Activated B cell treated with CpG ODN at 0.5 μM for 24 hours (primary cell): Measurements from ENCODE around the gene CSNK1E. TPM values are rescaled to one million over a fixed set of nuclear protein-coding genes. Genes with fewer than 3 reads are reported as not detected.
A peak's percentile ranks its signal among the peaks of the same experiment; 100 is the strongest.

Source experiments
- ATAC-seq: fragments of 200-7000 bp; cut with Tn5 transposase; one replicate; pipeline ENCODE4 v1.10.0; 2021; ENCODE audit warnings: low read depth, mild to moderate bottlenecking, moderate library complexity
- CTCF ChIA-PET: fragments of 350-600 bp; sonication (Branson Sonifier 250); formaldehyde crosslinking; loops from one replicate; lab custom pipeline; 2021; ENCODE audit warnings: antibody characterized with exemption; lab: Charles Lee
- POLR2A ChIA-PET: fragments of 350-600 bp; sonication (Branson Sonifier 250); formaldehyde crosslinking; loops from one replicate; lab custom pipeline; 2021; ENCODE audit warnings: antibody characterized with exemption; lab: Charles Lee
- DNase-seq: peaks from one replicate; pipeline ENCODE4 v3.0.0; 2022
- H3K27ac Mint-ChIP-seq: one replicate; pipeline ENCODE4 v1.8.0; 2020; ENCODE audit warnings: mixed read lengths
- H3K27me3 Mint-ChIP-seq: one replicate; pipeline ENCODE4 v1.8.0; 2021; ENCODE audit warnings: mixed read lengths
- H3K36me3 Mint-ChIP-seq: one replicate; pipeline ENCODE4 v1.8.0; 2021; ENCODE audit warnings: low read depth, mixed read lengths
- H3K4me1 Mint-ChIP-seq: one replicate; pipeline ENCODE4 v1.8.0; 2021; ENCODE audit warnings: mixed read lengths
- H3K4me3 Mint-ChIP-seq: one replicate; pipeline ENCODE4 v1.8.0; 2020; ENCODE audit warnings: mild to moderate bottlenecking, mixed read lengths
- H3K9me3 Mint-ChIP-seq: one replicate; pipeline ENCODE4 v1.8.0; 2020; ENCODE audit warnings: mixed read lengths
- intact Hi-C: fragments of 100-400 bp; cut with micrococcal nuclease; formaldehyde crosslinking; loops from one replicate; pipeline ENCODE4 v1.15.1; 2024
- total RNA-seq: library from RNA; stranded (reverse); gene quantifications from 2 replicates; pipeline ENCODE4 v1.2.3, GENCODE V29; 2022
- TF ChIP-seq, protein P1 (sequence below): fragments of 200-600 bp; IDR thresholded peaks from one replicate; pipeline ENCODE4 v1.8.0; 2022; ENCODE audit warnings: antibody characterized with exemption, mild to moderate bottlenecking

CSNK1E gene
- total RNA-seq, 1 donor from 2014 or later: 85.2 TPM

DNA sequence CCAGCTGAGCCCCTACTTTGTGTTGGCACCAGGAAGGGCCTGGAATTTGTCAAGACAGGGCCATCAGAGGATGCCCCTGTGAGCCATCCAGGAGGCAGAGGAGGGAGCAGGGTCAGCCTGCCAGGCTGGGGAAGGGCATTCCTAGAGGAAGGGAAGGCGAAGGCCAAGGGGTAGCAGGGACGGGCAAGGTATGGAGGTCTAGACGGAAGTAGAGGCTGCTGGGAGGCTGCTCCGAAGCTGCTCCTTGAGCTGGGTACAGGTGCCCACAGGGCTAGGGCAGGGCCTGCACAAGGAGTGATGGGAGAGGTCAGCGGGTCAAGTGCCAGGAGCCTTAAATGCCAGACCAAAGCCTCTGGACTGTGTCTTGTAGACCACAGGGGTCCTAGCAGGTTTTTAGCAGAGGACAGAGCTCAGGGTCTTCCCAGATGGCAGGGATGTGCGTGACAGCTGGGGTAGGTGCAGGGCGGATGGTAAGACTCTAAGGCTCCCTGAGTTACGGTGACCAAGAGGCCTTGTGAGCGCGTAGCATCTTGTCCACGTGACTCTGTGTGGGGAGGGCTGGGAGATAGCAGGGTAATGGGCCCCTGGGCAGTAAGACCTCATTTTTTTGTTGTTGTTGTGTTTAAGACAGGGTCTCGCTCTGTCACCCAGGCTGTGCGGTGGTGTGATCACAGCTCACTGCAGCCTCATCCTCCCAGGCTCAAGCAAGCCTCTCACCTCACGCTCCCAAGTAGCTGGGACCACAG is 31.7 kb upstream of the CSNK1E start:
- ATAC-seq (no peak), DNase-seq (peak; percentile 15)
- TF ChIP-seq, protein P1, sequence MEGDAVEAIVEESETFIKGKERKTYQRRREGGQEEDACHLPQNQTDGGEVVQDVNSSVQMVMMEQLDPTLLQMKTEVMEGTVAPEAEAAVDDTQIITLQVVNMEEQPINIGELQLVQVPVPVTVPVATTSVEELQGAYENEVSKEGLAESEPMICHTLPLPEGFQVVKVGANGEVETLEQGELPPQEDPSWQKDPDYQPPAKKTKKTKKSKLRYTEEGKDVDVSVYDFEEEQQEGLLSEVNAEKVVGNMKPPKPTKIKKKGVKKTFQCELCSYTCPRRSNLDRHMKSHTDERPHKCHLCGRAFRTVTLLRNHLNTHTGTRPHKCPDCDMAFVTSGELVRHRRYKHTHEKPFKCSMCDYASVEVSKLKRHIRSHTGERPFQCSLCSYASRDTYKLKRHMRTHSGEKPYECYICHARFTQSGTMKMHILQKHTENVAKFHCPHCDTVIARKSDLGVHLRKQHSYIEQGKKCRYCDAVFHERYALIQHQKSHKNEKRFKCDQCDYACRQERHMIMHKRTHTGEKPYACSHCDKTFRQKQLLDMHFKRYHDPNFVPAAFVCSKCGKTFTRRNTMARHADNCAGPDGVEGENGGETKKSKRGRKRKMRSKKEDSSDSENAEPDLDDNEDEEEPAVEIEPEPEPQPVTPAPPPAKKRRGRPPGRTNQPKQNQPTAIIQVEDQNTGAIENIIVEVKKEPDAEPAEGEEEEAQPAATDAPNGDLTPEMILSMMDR: no peak
- Mint-ChIP-seq H3K27me3 (no peaks in the 10 kb centered on the region), H3K36me3 (peaks cover 4% of the 10 kb centered on the region), H3K9me3 (no peaks in the 10 kb centered on the region), H3K4me3 (no peak overlapping the region), H3K4me1 (peaks cover 21% of the 10 kb centered on the region), H3K27ac (peak overlapping the region; percentile 19)
- intact Hi-C loops: no loop called here
- POLR2A ChIA-PET: interaction anchor here (0.8 to 1.1 kb wide), 3 partner anchors 44 to 297 kb away, joined by 3 read pairs; no protein-coding TSS in a partner anchor
- CTCF ChIA-PET: interaction anchor here (1.0 to 1.6 kb wide), 2 partner anchors 87 to 297 kb away, joined by 3 to 6 read pairs; no protein-coding TSS in a partner anchor

DNA sequence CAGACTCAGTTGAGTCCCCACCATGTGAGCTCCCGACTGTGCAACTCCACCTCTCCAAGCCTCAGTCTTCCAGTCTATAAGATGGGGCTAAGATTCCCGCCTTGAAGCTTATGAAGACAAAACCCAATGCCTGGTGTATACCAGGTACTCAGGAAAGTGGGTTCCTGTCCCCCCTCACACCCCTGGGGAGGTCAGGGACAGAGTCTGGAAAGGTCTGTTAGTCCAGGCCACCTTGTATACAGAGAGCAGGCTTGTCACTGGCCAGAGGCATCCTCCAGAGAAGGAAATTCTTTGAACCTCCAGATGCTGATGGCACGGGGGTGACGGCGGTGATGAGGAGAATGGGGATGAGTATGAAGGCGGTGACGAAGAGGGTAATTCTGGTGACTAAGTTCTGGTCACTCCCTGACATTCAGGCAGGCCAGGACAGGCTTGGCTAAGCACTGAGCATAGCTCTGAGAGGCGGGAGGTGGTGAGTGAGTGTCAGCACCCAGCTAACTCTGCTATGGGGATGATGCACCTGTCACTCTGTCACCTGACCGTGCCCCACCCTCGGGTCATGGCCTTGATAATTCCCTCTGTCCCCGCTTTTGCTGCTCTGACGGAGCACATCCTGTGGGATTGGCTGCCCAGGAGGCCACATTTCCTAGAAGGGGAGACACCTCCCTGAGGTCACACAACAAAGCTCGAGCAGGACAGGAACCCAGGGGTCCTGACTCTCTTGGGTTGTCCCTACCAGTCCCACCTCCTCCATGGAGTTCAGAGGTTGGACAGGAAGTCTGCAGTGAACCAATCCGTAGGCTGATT is 30.9 kb upstream of the CSNK1E start:
- Mint-ChIP-seq H3K4me3 (no peak overlapping the region), H3K9me3 (no peaks in the 10 kb centered on the region), H3K36me3 (peaks cover 3% of the 10 kb centered on the region), H3K27ac (peak overlapping the region; percentile 19), H3K4me1 (peaks cover 21% of the 10 kb centered on the region), H3K27me3 (no peaks in the 10 kb centered on the region)
- intact Hi-C loops: no loop called here
- DNase-seq: peak; percentile 15
- TF ChIP-seq, protein P1: no peak
- POLR2A ChIA-PET: interaction anchor here (0.8 to 1.8 kb wide), 2 partner anchors 42 to 76 kb away, joined by 3 to 7 read pairs; no protein-coding TSS in a partner anchor
- peak; percentile 23 for ATAC-seq
- CTCF ChIA-PET: interaction anchor here (1.0 to 2.0 kb wide), 2 partner anchors 296 kb away, joined by 3 to 6 read pairs; no protein-coding TSS in a partner anchor

DNA sequence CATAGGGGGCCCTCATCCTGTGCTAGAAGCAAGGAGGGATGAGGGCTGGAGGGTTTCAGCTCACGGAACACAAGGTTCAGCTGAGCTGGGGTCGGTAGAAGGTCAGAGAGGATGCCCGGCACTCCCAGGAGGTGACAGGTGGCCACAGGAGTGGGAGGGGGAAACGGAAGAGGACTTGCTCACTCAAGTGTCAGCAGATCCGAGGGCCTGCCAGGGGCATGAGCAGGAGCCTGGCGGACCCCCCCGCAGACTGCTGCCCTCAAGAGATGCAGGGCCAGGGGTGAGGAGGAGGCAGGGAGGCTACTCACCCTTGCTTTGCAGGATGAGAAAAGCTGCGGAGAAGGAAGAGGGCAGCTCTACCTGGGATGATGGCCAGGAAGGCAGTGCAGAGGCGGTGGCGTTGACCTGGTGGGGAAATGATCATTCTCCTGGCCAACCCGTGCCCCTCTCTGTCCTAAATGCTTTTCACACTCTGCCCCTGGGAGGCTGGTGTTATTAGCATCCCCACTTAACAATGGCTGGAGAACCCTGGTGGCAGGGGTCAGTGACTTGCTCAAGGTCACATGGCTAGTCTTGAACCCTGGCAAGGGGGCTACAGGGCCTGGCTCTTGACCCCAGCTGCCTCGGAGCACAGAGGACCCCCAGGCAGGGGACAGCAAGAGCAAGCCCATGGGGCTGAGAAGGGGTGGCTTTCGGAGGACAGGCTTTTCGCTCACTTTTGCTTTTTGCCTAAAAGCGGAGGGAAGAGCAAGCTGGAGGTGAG is 30.1 kb upstream of the CSNK1E start:
- DNase-seq (peak; percentile 16), ATAC-seq (no peak)
- ChIA-PET POLR2A (interaction anchor here (0.5 to 1.8 kb wide), 3 partner anchors 18 to 793 kb away, joined by 4 to 13 read pairs (median 7); no protein-coding TSS in a partner anchor), CTCF (interaction anchor here (2.0 kb wide), 1 partner anchor 295 kb away, joined by 6 read pairs; no protein-coding TSS in a partner anchor)
- Mint-ChIP-seq H3K4me1 (peaks cover 21% of the 10 kb centered on the region), H3K4me3 (no peak overlapping the region), H3K36me3 (peaks cover 3% of the 10 kb centered on the region), H3K9me3 (no peaks in the 10 kb centered on the region), H3K27ac (no peak overlapping the region), H3K27me3 (no peaks in the 10 kb centered on the region)
- TF ChIP-seq, protein P1: no peak
- intact Hi-C loops: no loop called here

DNA sequence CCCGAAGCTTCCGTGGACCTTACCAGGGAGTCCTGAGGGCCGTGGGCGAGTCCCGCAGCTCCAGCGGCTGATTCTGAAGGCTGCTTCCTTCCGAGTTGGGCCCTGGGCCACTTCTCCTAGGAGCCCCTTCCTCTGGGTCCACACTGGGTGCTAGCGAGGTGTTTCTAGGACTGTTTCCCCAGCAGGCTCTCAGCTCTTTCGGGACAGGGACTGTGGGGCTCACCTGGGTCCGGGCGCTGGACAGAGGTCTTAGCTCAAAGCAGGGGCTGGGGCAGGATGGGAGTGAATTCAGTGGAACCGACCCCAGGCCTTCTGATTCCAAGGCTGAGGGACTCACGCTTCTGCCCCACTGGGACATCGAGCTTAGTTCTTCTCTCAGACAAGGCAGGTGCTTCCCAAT is 29.3 kb upstream of the CSNK1E start:
- DNase-seq (peak; percentile 12), ATAC-seq (no peak)
- TF ChIP-seq, protein P1: no peak
- Mint-ChIP-seq H3K36me3 (peaks cover 3% of the 10 kb centered on the region), H3K27me3 (no peaks in the 10 kb centered on the region), H3K9me3 (no peaks in the 10 kb centered on the region), H3K27ac (no peak overlapping the region), H3K4me3 (no peak overlapping the region), H3K4me1 (peaks cover 21% of the 10 kb centered on the region)
- POLR2A ChIA-PET: interaction anchor here (0.5 to 1.8 kb wide), 4 partner anchors 8 to 1062 kb away, joined by 3 to 7 read pairs (median 4); no protein-coding TSS in a partner anchor
- intact Hi-C loops: no loop called here
- CTCF ChIA-PET: interaction anchor here (2.0 kb wide), 1 partner anchor 294 kb away, joined by 6 read pairs; no protein-coding TSS in a partner anchor
